GM12878 (cell line): Measurements from ENCODE around the gene DIP2C. TPM values are rescaled to one million over a fixed set of nuclear protein-coding genes. Genes with fewer than 3 reads are reported as not detected.

ENCODE experiments used
- ATAC-seq: fragments of 200-7000 bp; cut with Tn5 transposase; 3 replicates; pipeline ENCODE4 v1.9.1; 2020; ENCODE audit warnings: mild to moderate bottlenecking, moderate library complexity
- BruUV-seq: library from RNA; stranded (reverse); fragments of 400-500 nt; replicated peaks from 2 replicates; lab custom pipeline; 2021; lab: Mats Ljungman, UMichigan
- CTCF ChIA-PET: fragments of 300-600 bp; sonication (Branson Sonifier 250); formaldehyde crosslinking; extraction: SDS; loops from one replicate; lab custom pipeline; 2021; ENCODE audit warnings: inconsistent platforms; lab: Yijun Ruan, JAX
- POLR2A ChIA-PET: fragments of 350-600 bp; formaldehyde crosslinking; extraction: SDS; loops from one replicate; lab custom pipeline; 2021; ENCODE audit warnings: inconsistent platforms; lab: Charles Lee
- RAD21 ChIA-PET: fragments of 300-600 bp; sonication (Branson Sonifier 250); formaldehyde crosslinking; loops from one replicate; lab custom pipeline; 2023; ENCODE audit warnings: antibody characterized with exemption; ENCODE audit not compliant: unreplicated experiment; lab: Charles Lee
- SMC1A ChIA-PET: fragments of 300-600 bp; sonication (Branson Sonifier 250); formaldehyde crosslinking; loops from one replicate; lab custom pipeline; 2023; ENCODE audit not compliant: unreplicated experiment, uncharacterized antibody; lab: Charles Lee
- DNase-seq: peaks from one replicate; pipeline ENCODE4 v3.0.0-alpha.2; 2011; ENCODE audit warnings: low read depth, low spot score
- FAIRE-seq: peaks from 3 replicates; lab custom pipeline; 2011; peaks lifted over from hg19 to GRCh38; lab: Jason Lieb, UNC
- H2AFZ ChIP-seq: 2 replicates; pipeline ENCODE4 v1.6.0; 2011; ENCODE audit warnings: low read depth, low read length, control low read depth; ENCODE audit not compliant: control insufficient read depth
- H3K27ac ChIP-seq: 2 replicates; pipeline ENCODE4 v1.5.1; 2011; ENCODE audit warnings: control low read depth; ENCODE audit not compliant: control insufficient read depth, insufficient read depth
- H3K27me3 ChIP-seq, 2 experiments: replicated peaks in 1 of 2; 2 replicates each; pipeline versions ENCODE4 v1.6.0 to v1.6.1; 2011; ENCODE audit warnings: low read length in 1 of 2; ENCODE audit not compliant: control insufficient read depth in 2 of 2, insufficient read depth in 2 of 2
- H3K36me3 ChIP-seq, 2 experiments: 2 replicates each; pipeline ENCODE4 v1.5.1; 2011; ENCODE audit warnings: low read length in 1 of 2; ENCODE audit not compliant: control insufficient read depth in 2 of 2, insufficient read depth in 2 of 2
- H3K4me1 ChIP-seq: 2 replicates; pipeline ENCODE4 v1.6.1; 2011; ENCODE audit warnings: mild to moderate bottlenecking, low read length, moderate library complexity, mixed read lengths; ENCODE audit not compliant: control insufficient read depth, insufficient read depth
- H3K4me2 ChIP-seq: 2 replicates; pipeline ENCODE4 v1.6.0; 2011; ENCODE audit warnings: control low read depth; ENCODE audit not compliant: control insufficient read depth, insufficient read depth
- H3K4me3 ChIP-seq: fragments of 200-600 bp; sonication (generic); 2 replicates; pipeline ENCODE4 v1.5.1; 2016
- H3K79me2 ChIP-seq: 2 replicates; pipeline ENCODE4 v1.6.0; 2011; ENCODE audit warnings: low read length; ENCODE audit not compliant: control insufficient read depth, insufficient read depth
- H3K9ac ChIP-seq: 2 replicates; pipeline ENCODE4 v1.8.0; 2011; ENCODE audit warnings: low read length, control low read depth, mixed read lengths; ENCODE audit not compliant: control insufficient read depth, insufficient read depth
- H3K9me3 ChIP-seq: replicated peaks from 3 replicates; pipeline ENCODE4 v1.5.1; 2011; ENCODE audit warnings: mild to moderate bottlenecking, low read length; ENCODE audit not compliant: control insufficient read depth, insufficient read depth
- H4K20me1 ChIP-seq: 2 replicates; pipeline ENCODE4 v1.6.0; 2011; ENCODE audit not compliant: control insufficient read depth, insufficient read depth
- ASH2L ChIP-seq: fragments of 300-600, 200-600 bp; sonication (generic); IDR thresholded peaks from 2 replicates; pipeline ENCODE4 v1.6.1; 2017; ENCODE audit warnings: low read depth, mild to moderate bottlenecking, borderline replicate concordance
- DPF2 ChIP-seq: fragments of 450-650 bp; IDR thresholded peaks from 2 replicates; pipeline ENCODE4 v1.6.1; 2017; ENCODE audit warnings: mild to moderate bottlenecking
- EGR1 ChIP-seq, 2 experiments: IDR thresholded peaks; 1 replicate in 1 of 2; 2 replicates in 1 of 2; pipeline ENCODE4 v1.6.1; 2011 to 2012; ENCODE audit warnings: low read depth in 2 of 2, low read length in 2 of 2, borderline replicate concordance in 1 of 2, mild to moderate bottlenecking in 1 of 2, moderate library complexity in 1 of 2
- GATAD2B ChIP-seq: fragments of 450-650 bp; conservative IDR thresholded peaks from 2 replicates; pipeline ENCODE4 v1.6.1; 2017; ENCODE audit warnings: low read depth, mild to moderate bottlenecking, moderate library complexity
- HDAC2 ChIP-seq: fragments of 200-600 bp; sonication (generic); IDR thresholded peaks from 2 replicates; pipeline ENCODE4 v1.6.1; 2017
- MEF2B ChIP-seq: fragments of 450-650 bp; IDR thresholded peaks from 2 replicates; pipeline ENCODE4 v1.6.1; 2018; ENCODE audit warnings: mild to moderate bottlenecking, moderate library complexity; ENCODE audit not compliant: partially characterized antibody, poor library complexity, severe bottlenecking
- MTA2 ChIP-seq: fragments of 450-650 bp; IDR thresholded peaks from 2 replicates; pipeline ENCODE4 v1.6.1; 2016; ENCODE audit warnings: low read depth, mild to moderate bottlenecking, moderate library complexity
- NFIC ChIP-seq: IDR thresholded peaks from 2 replicates; pipeline ENCODE4 v1.6.1; 2012; ENCODE audit warnings: low read depth, mild to moderate bottlenecking, inconsistent platforms, low read length, moderate library complexity
- PAX5 ChIP-seq: IDR thresholded peaks from 2 replicates; pipeline ENCODE4 v1.6.1; 2011; ENCODE audit warnings: low read depth, low read length, borderline replicate concordance
- RAD51 ChIP-seq: fragments of 450-650 bp; IDR thresholded peaks from 2 replicates; pipeline ENCODE4 v1.6.1; 2016; ENCODE audit warnings: moderate library complexity, mild to moderate bottlenecking, inconsistent platforms
- RFX5 ChIP-seq: IDR thresholded peaks from 2 replicates; pipeline ENCODE4 v1.6.1; 2011; ENCODE audit warnings: low read depth, low read length, improper control_type of control experiment
- SMC3 ChIP-seq: IDR thresholded peaks from 2 replicates; pipeline ENCODE4 v1.6.1; 2011; ENCODE audit warnings: low read length, improper control_type of control experiment, borderline replicate concordance
- YBX1 ChIP-seq: fragments of 450-650 bp; IDR thresholded peaks from 2 replicates; pipeline ENCODE4 v1.6.1; 2016; ENCODE audit warnings: antibody characterized with exemption
- ZBED1 ChIP-seq: IDR thresholded peaks from 2 replicates; pipeline ENCODE4 v1.6.1; 2016; ENCODE audit warnings: borderline replicate concordance
- WGBS: methylation state at CpG from one replicate; pipeline ENCODE4 v1.1.6; 2016; ENCODE audit warnings: low lambda C conversion rate; ENCODE audit not compliant: insufficient replicate concordance, insufficient coverage; ENCODE audit errors: missing lambda C conversion rate; 5-methylcytosine and 5-hydroxymethylcytosine counted together
- in situ Hi-C: fragments of 300-500 bp; cut with MboI; formaldehyde crosslinking; loops from 9 replicates; pipeline ENCODE4 v1.14.3; 2018; ENCODE audit warnings: mixed read lengths
- intact Hi-C: fragments of 100-400 bp; cut with micrococcal nuclease; formaldehyde crosslinking; loops from one replicate; pipeline ENCODE4 v1.14.2; 2022; ENCODE audit not compliant: unreplicated experiment
- polyA plus RNA-seq, 11 experiments: library from polyadenylated mRNA; depleted of rRNA in 4 of 11; unstranded in 6 of 11; stranded (reverse) in 5 of 11; fragments of >200 nt; fragmentation: Nextera tagmentation in 4 of 11; fragmentation: Illumina TruSeq in 1 of 11; extraction: Ambion mirVana in 4 of 11; extraction: Trizol in 1 of 11; gene quantifications; 1 replicate in 1 of 11; 2 replicates in 10 of 11; pipeline versions ENCODE4 v1.2.1 to v1.2.3, GENCODE V29; 2011 to 2016; ENCODE audit warnings: inconsistent platforms in 2 of 11, missing spikeins in 2 of 11, low read depth in 1 of 11
- total RNA-seq, 4 experiments: library from RNA; depleted of rRNA in 3 of 4; stranded (reverse); fragments of >200 nt in 3 of 4; fragmentation: Illumina TruSeq in 1 of 4; extraction: Trizol in 1 of 4; gene quantifications; 2 replicates each; pipeline versions ENCODE4 v1.2.1 to v1.2.3, GENCODE V29; 2013 to 2021
- TF ChIP-seq, protein P1 (sequence below): fragments of 150-350 bp; IDR thresholded peaks from 2 replicates; pipeline ENCODE4 v1.6.1; 2014; ENCODE audit warnings: mild to moderate bottlenecking, low read depth, low read length

DIP2C gene
- total and polyA plus RNA-seq, 10 of the 15 experiments (the other 5 are each of a cell fraction or from before 2014, with no cell fraction given): 0.01 to 0.10 (median 0.06) TPM

DNA sequence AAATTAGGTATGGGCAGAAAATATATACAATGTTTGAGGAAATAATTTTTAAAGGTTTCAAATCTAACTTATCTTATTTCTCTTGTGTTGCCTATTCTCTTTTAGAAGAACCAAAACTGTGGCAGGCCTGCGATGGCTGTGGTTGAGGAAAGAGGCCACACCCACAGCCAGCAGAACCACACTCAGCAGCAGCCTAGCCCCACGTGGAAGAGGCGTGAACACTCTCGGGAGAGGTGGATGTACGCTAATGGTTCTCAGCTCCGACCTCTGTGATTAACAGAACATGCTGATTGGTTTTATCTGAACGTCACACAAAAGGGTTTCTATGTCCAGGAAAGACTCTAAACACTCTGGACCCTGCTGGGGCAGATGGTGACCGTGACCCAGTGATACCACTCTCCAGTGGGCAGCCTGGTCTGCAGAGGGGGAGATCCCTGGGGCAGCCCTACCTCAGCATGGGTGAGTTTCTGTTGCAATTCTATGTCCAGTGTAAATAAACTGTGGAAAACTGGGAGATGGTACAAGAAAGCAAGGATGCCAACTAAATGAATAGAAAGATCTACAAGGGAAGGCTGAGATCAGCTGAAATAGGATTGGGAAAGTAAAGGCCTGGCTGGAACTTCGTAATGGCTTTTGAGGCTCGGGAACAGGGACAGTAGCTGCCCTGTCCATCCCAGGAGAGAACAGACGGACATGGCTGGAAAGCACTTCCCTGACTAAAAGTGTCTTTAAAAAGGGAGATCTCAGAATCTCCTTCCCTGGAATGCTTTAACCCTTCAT lies 26.6 kb downstream of the DIP2C start:
- Histone ChIP-seq H4K20me1 (no peaks in the 10 kb centered on the region), H3K9me3 (no peaks in the 10 kb centered on the region), H3K4me2 (no peak overlapping the region), H3K4me3 (no peak overlapping the region), H3K4me1 (no peaks in the 10 kb centered on the region), H2AFZ (no peak overlapping the region), H3K36me3 (no peaks in the 10 kb centered on the region; a peak in 1 of 4 replicates), H3K79me2 (no peaks in the 10 kb centered on the region), H3K9ac (no peak overlapping the region), H3K27ac (no peak overlapping the region), H3K27me3 (no peaks in the 10 kb centered on the region)
- RAD21 ChIA-PET: no interaction called here
- DNase-seq (no peak), ATAC-seq (no peak), FAIRE-seq (no peak)
- CTCF ChIA-PET: no interaction called here
- 39% methylated on average over 11 of the region's 11 CpGs for whole genome bisulfite sequencing
- TF ChIP-seq, protein P1, sequence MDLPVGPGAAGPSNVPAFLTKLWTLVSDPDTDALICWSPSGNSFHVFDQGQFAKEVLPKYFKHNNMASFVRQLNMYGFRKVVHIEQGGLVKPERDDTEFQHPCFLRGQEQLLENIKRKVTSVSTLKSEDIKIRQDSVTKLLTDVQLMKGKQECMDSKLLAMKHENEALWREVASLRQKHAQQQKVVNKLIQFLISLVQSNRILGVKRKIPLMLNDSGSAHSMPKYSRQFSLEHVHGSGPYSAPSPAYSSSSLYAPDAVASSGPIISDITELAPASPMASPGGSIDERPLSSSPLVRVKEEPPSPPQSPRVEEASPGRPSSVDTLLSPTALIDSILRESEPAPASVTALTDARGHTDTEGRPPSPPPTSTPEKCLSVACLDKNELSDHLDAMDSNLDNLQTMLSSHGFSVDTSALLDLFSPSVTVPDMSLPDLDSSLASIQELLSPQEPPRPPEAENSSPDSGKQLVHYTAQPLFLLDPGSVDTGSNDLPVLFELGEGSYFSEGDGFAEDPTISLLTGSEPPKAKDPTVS: no peak
- TF ChIP-seq MTA2 (no peak), ZBED1 (no peak), YBX1 (no peak), RFX5 (no peak), DPF2 (no peak), NFIC (no peak), GATAD2B (no peak), SMC3 (no peak), HDAC2 (no peak), EGR1 (IDR thresholded peaks at IDR 0.05; ENCODE audit: borderline replicate concordance in 1 of 2, low read depth in 2 of 2, low read length in 2 of 2) (no peak), RAD51 (no peak), ASH2L (no peak), PAX5 (no peak), MEF2B (no peak)
- no TSS peak for BruUV-seq
- intact Hi-C loops (no loop called here), in situ Hi-C loops (no loop called here)
- POLR2A ChIA-PET: no interaction called here
- SMC1A ChIA-PET: no interaction called here
